HL-60 (cell line): ENCODE data around the gene PRKCE.

Experiments
- POLR2AphosphoS5 ChIP-seq: IDR thresholded peaks from 2 replicates; pipeline ENCODE4 v1.6.1; 2012; ENCODE audit warnings: low read depth
- TF ChIP-seq, protein P1 (sequence below): IDR thresholded peaks from one replicate; pipeline ENCODE4 v1.5.1; 2011; ENCODE audit warnings: low read length, control low read depth, inconsistent platforms; ENCODE audit not compliant: insufficient read depth
- TF ChIP-seq, protein P2 (sequence below): IDR thresholded peaks from 2 replicates; pipeline ENCODE4 v1.6.1; 2012; ENCODE audit warnings: low read depth; ENCODE audit not compliant: insufficient replicate concordance

DNA sequence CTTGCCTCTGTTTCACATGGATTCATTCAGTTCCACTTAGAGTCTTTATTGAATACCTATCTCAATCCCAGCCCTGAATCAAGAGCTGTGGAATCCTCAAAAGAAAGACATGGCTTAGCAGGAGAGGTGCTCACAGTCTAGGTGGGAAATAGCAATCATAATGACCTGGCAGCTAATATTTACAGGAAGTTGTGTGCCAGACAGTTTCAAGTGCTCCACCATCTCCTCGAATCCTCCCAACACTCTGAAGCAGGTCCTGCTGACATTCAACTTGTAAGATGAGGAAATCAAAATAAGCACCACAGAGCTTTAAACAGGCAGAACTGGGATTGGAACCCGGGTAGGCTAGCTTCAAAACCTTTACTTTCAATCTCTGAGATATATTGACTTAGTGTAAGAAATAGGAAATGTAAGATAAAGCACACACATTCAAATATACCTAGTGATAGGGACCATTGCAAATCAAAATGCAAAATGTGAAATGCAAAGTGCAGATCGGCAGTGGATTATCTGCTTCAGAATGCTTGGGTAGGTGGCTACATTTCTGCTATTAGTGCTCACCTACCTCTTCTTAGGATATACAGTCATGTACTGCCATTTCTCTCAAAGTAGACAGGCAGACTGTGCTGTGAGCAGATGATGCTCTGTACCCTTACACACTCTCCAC, 182.0 kb downstream of the PRKCE start:
- TF ChIP-seq, protein P1, sequence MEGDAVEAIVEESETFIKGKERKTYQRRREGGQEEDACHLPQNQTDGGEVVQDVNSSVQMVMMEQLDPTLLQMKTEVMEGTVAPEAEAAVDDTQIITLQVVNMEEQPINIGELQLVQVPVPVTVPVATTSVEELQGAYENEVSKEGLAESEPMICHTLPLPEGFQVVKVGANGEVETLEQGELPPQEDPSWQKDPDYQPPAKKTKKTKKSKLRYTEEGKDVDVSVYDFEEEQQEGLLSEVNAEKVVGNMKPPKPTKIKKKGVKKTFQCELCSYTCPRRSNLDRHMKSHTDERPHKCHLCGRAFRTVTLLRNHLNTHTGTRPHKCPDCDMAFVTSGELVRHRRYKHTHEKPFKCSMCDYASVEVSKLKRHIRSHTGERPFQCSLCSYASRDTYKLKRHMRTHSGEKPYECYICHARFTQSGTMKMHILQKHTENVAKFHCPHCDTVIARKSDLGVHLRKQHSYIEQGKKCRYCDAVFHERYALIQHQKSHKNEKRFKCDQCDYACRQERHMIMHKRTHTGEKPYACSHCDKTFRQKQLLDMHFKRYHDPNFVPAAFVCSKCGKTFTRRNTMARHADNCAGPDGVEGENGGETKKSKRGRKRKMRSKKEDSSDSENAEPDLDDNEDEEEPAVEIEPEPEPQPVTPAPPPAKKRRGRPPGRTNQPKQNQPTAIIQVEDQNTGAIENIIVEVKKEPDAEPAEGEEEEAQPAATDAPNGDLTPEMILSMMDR: no peak
- TF ChIP-seq POLR2AphosphoS5: no peak
- TF ChIP-seq, protein P2, sequence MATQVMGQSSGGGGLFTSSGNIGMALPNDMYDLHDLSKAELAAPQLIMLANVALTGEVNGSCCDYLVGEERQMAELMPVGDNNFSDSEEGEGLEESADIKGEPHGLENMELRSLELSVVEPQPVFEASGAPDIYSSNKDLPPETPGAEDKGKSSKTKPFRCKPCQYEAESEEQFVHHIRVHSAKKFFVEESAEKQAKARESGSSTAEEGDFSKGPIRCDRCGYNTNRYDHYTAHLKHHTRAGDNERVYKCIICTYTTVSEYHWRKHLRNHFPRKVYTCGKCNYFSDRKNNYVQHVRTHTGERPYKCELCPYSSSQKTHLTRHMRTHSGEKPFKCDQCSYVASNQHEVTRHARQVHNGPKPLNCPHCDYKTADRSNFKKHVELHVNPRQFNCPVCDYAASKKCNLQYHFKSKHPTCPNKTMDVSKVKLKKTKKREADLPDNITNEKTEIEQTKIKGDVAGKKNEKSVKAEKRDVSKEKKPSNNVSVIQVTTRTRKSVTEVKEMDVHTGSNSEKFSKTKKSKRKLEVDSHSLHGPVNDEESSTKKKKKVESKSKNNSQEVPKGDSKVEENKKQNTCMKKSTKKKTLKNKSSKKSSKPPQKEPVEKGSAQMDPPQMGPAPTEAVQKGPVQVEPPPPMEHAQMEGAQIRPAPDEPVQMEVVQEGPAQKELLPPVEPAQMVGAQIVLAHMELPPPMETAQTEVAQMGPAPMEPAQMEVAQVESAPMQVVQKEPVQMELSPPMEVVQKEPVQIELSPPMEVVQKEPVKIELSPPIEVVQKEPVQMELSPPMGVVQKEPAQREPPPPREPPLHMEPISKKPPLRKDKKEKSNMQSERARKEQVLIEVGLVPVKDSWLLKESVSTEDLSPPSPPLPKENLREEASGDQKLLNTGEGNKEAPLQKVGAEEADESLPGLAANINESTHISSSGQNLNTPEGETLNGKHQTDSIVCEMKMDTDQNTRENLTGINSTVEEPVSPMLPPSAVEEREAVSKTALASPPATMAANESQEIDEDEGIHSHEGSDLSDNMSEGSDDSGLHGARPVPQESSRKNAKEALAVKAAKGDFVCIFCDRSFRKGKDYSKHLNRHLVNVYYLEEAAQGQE: no peak
